Spinal cord (tissue), 10 donors: ENCODE measurements around the gene ANO3. TPM values are rescaled to one million over a fixed set of nuclear protein-coding genes. Genes with fewer than 3 reads are reported as not detected.

Experiments used
- DNase-seq, 6 donors: peaks; one replicate each; pipeline versions ENCODE4 v3.0.0 to v3.0.0-alpha.2; 2013 to 2015; ENCODE audit warnings: low spot score in 6 of 6, low read depth in 4 of 6
- H3K27ac ChIP-seq: one replicate; pipeline ENCODE4 v1.5.1; 2013; ENCODE audit warnings: low read depth, low read length, control low read depth
- H3K27me3 ChIP-seq: one replicate; pipeline ENCODE4 v1.6.1; 2013; ENCODE audit warnings: low read length; ENCODE audit not compliant: control insufficient read depth, insufficient read depth
- H3K36me3 ChIP-seq: one replicate; pipeline ENCODE4 v1.6.1; 2013; ENCODE audit warnings: low read length; ENCODE audit not compliant: control insufficient read depth, insufficient read depth
- H3K4me1 ChIP-seq: one replicate; pipeline ENCODE4 v1.6.1; 2013; ENCODE audit warnings: low read length; ENCODE audit not compliant: control insufficient read depth, insufficient read depth
- H3K4me3 ChIP-seq: one replicate; pipeline ENCODE4 v1.5.1; 2013; ENCODE audit warnings: low read depth, low read length, control low read depth
- H3K9me3 ChIP-seq: one replicate; pipeline ENCODE4 v1.6.1; 2013; ENCODE audit warnings: low read length; ENCODE audit not compliant: control insufficient read depth, insufficient read depth
- WGBS: methylation state at CpG from one replicate; pipeline ENCODE4 v1.1.5; 2013; ENCODE audit warnings: missing lambda C conversion rate; ENCODE audit not compliant: insufficient coverage; 5-methylcytosine and 5-hydroxymethylcytosine counted together
- polyA plus RNA-seq, 2 donors: library from polyadenylated mRNA; unstranded; fragments of 120-200 nt; gene quantifications; one replicate each; pipeline ENCODE4 v1.2.1, GENCODE V29; 2013; ENCODE audit not compliant: insufficient read length in 2 of 2
- total RNA-seq, 2 donors: library from RNA; depleted of rRNA in 1 of 2; stranded (reverse); fragments of 120-200 nt in 1 of 2; fragments of >200 nt in 1 of 2; gene quantifications; one replicate each; pipeline versions ENCODE4 v1.2.3 to v1.2.4, GENCODE V29; 2013 to 2014
- donor health status: healthy.

Gene ANO3
- total and polyA plus RNA-seq, 4 donors: 2.4 to 12.9 (median 3.8) TPM

GRCh38 chr11:26322335-26323067 lies 9.4 kb upstream of the ANO3 start:
- WGBS: no CpG with 5 or more reads among the region's 1 CpG
- Histone ChIP-seq H3K9me3 (no peaks in the 10 kb centered on the region), H3K27ac (no peak overlapping the region), H3K27me3 (no peaks in the 10 kb centered on the region), H3K4me1 (no peaks in the 10 kb centered on the region), H3K4me3 (no peak overlapping the region), H3K36me3 (no peaks in the 10 kb centered on the region)
- DNase-seq: no peak

DNA sequence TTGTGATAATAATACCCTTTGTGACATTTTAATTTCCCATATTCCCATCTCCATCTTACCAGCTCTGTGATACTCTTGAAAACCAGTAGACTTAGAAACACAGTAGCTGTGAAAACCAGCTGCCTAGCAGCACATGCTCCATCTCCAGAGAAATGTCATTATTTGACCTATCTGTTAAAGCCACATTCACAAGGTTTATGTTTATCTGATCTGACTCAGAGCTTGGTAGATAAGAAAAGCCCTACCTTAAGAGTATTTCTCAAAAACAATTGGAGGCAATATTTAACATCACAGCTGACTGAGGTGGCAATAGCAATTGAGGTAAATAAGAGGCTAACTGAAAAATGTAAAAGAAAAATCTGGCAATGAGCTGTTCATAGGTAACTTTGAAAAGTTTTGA lies 8.1 kb upstream of the ANO3 start:
- no peaks in the 10 kb centered on the region for H3K27me3 ChIP-seq
- H3K27ac ChIP-seq: no peak overlapping the region
- H3K36me3 ChIP-seq: no peaks in the 10 kb centered on the region
- no peaks in the 10 kb centered on the region for H3K4me1 ChIP-seq
- H3K9me3 ChIP-seq: no peaks in the 10 kb centered on the region
- H3K4me3 ChIP-seq: no peak overlapping the region
- DNase-seq: no peak

DNA sequence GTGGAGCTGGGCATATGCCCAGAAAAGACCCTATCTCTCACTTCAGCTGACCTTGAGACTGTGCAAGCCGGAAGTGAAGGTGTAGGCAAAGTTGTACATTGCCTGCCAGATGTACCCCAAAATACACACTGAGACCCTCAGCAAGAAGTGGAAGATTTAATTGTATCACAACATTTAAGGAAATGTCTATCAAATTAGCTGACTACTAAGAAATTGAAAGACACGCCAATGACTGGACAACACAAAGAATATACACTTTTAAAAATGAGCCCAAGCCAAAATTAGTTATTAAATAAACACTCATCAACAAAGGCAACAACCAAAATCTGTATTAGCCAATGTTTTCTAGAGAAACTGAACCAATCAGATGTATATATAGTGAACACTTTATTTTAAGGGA lies 7.7 kb upstream of the ANO3 start:
- no peaks in the 10 kb centered on the region for H3K27me3 ChIP-seq
- H3K9me3 ChIP-seq: no peaks in the 10 kb centered on the region
- no peaks in the 10 kb centered on the region for H3K36me3 ChIP-seq
- no CpG with 5 or more reads among the region's 2 CpGs for WGBS
- H3K4me1 ChIP-seq: no peaks in the 10 kb centered on the region
- no peak overlapping the region for H3K4me3 ChIP-seq
- no peak for DNase-seq
- H3K27ac ChIP-seq: no peak overlapping the region

DNA sequence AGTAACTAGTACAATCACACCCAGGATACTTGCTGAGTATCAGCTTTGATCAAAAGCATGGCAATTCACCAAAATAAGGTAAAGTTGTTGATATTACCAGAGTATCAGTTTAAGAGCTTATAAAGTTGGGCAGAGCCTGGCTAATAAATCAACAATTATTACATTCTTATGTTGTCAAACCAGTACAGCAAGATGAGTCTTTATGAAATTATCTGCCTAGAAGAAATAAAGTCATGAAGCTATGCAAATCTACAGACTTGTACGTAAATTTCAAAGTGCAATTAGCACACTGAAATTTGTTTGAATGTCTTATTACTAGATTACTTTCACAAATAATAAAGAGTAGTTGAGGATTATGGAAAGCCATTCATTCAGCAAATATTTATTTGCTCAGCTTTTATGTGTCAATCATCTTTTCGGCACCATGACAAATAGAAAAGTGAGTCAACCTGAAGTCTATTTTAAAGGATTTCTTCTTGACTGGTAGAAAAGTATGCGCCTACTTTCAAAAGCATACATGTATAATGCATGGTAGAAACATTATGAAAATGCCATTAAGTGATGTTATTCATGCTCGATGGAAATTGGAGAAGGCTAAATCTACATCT lies 5.0 kb upstream of the ANO3 start:
- H3K36me3 ChIP-seq: no peaks in the 10 kb centered on the region
- peaks cover 3% of the 10 kb centered on the region for H3K4me1 ChIP-seq
- DNase-seq: no peak
- no CpG with 5 or more reads among the region's 4 CpGs for WGBS
- H3K9me3 ChIP-seq: no peaks in the 10 kb centered on the region
- H3K4me3 ChIP-seq: no peak overlapping the region
- H3K27ac ChIP-seq: no peak overlapping the region
- H3K27me3 ChIP-seq: no peaks in the 10 kb centered on the region

- DNase-seq: peak in 1 of 6 donors; percentile 79
- no CpG with 5 or more reads among the region's 2 CpGs for WGBS
Measured at GRCh38 chr11:26329206-26329605, 2.7 kb upstream of the ANO3 start.

GRCh38 chr11:26330262-26330661 lies 1.7 kb upstream of the ANO3 start:
- H3K27me3 ChIP-seq: no peaks in the 10 kb centered on the region
- no peak overlapping the region for H3K27ac ChIP-seq

More at GRCh38 chr11:26329206-26329605, 2.7 kb upstream of the ANO3 start:
- Histone ChIP-seq H3K4me3 (no peak overlapping the region), H3K27ac (no peak overlapping the region), H3K9me3 (no peaks in the 10 kb centered on the region), H3K36me3 (no peaks in the 10 kb centered on the region), H3K27me3 (no peaks in the 10 kb centered on the region), H3K4me1 (peaks cover 6% of the 10 kb centered on the region)

GRCh38 chr11:26332572-26332915 lies 614 bp downstream of the ANO3 start:
- H3K4me3 ChIP-seq: peak overlapping the region; percentile 63
- H3K27ac ChIP-seq: peak overlapping the region; percentile 55
- no peak for DNase-seq
- peaks cover 6% of the 10 kb centered on the region for H3K4me1 ChIP-seq
- no peaks in the 10 kb centered on the region for H3K27me3 ChIP-seq
- no CpG with 5 or more reads among the region's 5 CpGs for WGBS
- no peaks in the 10 kb centered on the region for H3K9me3 ChIP-seq
- H3K36me3 ChIP-seq: no peaks in the 10 kb centered on the region

More at GRCh38 chr11:26330262-26330661, 1.7 kb upstream of the ANO3 start:
- Histone ChIP-seq H3K4me1 (peaks cover 6% of the 10 kb centered on the region), H3K9me3 (no peaks in the 10 kb centered on the region), H3K4me3 (no peak overlapping the region), H3K36me3 (no peaks in the 10 kb centered on the region)
- peak in 1 of 6 donors; percentile 51 for DNase-seq
- WGBS: 33% methylated on average over 1 of the region's 4 CpGs

DNA sequence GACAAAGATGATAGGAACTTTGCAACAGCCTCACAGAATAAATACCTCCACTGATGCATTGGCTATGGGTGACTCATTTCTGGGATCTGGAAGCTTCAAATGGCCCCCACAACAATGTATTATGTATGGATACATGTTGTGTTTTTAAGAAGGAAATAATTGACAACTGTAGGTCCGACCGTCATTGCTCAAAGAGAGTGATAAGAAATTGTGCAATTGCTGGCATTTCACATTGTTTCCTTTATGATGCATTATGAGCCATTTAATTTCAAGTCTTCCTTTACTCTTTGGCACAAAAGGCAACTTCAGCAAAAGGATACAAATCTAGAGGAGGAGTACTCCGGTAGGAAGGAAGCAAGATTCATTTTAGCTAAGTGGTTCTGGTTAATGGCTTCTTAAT lies 2.0 kb downstream of the ANO3 start:
- Histone ChIP-seq H3K4me1 (peaks cover 6% of the 10 kb centered on the region), H3K27me3 (no peaks in the 10 kb centered on the region), H3K9me3 (no peaks in the 10 kb centered on the region), H3K36me3 (no peaks in the 10 kb centered on the region), H3K27ac (no peak overlapping the region), H3K4me3 (no peak overlapping the region)
- DNase-seq: no peak
- no CpG with 5 or more reads among the region's 3 CpGs for WGBS

DNA sequence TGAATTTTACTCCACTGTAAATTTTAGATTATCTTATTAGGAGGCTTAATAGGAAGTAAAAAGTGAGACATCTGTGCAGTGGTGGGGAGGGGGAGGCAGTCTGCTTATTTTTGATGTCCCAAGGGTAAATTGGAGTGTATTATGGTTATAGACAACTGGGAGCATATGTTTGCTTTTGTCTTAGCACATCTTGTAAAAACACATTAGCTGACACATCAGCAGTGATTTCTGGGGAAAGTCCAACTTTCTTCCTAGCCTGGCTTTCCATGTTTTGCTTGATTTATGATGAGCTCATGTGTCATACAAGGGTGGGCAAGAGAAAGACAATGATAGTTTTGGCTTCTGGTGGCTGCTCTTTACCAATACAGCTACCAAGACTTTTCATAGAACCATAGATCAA lies 4.0 kb downstream of the ANO3 start:
- no peak overlapping the region for H3K27ac ChIP-seq
- H3K36me3 ChIP-seq: no peaks in the 10 kb centered on the region
- peak in 2 of 6 donors; percentile 31 to 32 for DNase-seq
- H3K9me3 ChIP-seq: no peaks in the 10 kb centered on the region
- H3K27me3 ChIP-seq: no peaks in the 10 kb centered on the region
- peaks cover 6% of the 10 kb centered on the region for H3K4me1 ChIP-seq
- no peak overlapping the region for H3K4me3 ChIP-seq

DNA sequence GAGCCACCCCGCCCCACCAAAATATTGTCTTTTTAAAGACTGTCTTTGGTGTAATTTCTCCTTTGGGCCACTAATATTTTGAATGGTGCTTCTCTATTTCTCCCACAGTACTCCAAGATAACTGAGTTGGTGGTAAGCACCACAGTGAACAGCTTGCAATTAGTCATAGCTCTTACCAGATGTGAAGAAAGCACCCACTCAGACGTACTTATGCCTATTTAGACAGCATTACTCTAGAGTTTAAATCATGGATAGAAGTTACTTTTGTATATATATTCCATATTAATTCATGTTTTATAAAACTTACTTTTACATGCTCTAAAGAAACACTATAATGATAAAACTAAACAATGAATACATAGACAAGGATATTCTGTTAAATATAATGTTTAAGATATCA lies 12.7 kb downstream of the ANO3 start:
- Histone ChIP-seq H3K27me3 (no peaks in the 10 kb centered on the region), H3K36me3 (no peaks in the 10 kb centered on the region), H3K4me1 (no peaks in the 10 kb centered on the region), H3K9me3 (no peaks in the 10 kb centered on the region), H3K4me3 (no peak overlapping the region), H3K27ac (no peak overlapping the region)
- WGBS: no CpG with 5 or more reads among the region's 2 CpGs
- DNase-seq: no peak
